A673 (cell line): Measurements from ENCODE around the gene MAP9. TPM values are rescaled to one million over a fixed set of nuclear protein-coding genes. Genes with fewer than 3 reads are reported as not detected.

ENCODE experiments used
- BruUV-seq: library from RNA; stranded (reverse); fragments of 400-500 nt; replicated peaks from 2 replicates; lab custom pipeline; 2021; lab: Mats Ljungman, UMichigan
- CTCF ChIA-PET: fragments of 300-600 bp; sonication (Branson Sonifier 250); formaldehyde crosslinking; loops from one replicate; lab custom pipeline; 2022; ENCODE audit warnings: antibody characterized with exemption; lab: Charles Lee
- POLR2A ChIA-PET: fragments of 300-600 bp; sonication (Branson Sonifier 250); formaldehyde crosslinking; loops from one replicate; lab custom pipeline; 2022; ENCODE audit warnings: antibody characterized with exemption; ENCODE audit not compliant: low non-redundant PET; lab: Charles Lee
- DNase-seq: peaks from one replicate; pipeline ENCODE4 v3.0.0-alpha.2; 2015; ENCODE audit warnings: low spot score
- H3K27ac ChIP-seq: fragments of 200-600 bp; sonication (generic); 2 replicates; pipeline ENCODE4 v1.5.1; 2016; ENCODE audit warnings: mixed run types, low read depth, mild to moderate bottlenecking, mixed read lengths, antibody characterized with exemption, low read length; ENCODE audit not compliant: poor library complexity, severe bottlenecking
- H3K27me3 ChIP-seq: fragments of 200-600 bp; sonication (generic); replicated peaks from 2 replicates; pipeline ENCODE4 v1.6.1; 2017; ENCODE audit warnings: mixed run types, low read depth, mild to moderate bottlenecking, mixed read lengths, antibody characterized with exemption, low read length; ENCODE audit not compliant: insufficient read depth, poor library complexity
- H3K36me3 ChIP-seq: fragments of 200-600 bp; sonication (generic); 2 replicates; pipeline ENCODE4 v1.6.1; 2016; ENCODE audit warnings: mixed run types, mild to moderate bottlenecking, mixed read lengths, antibody characterized with exemption, low read length; ENCODE audit not compliant: insufficient read depth, poor library complexity, severe bottlenecking
- H3K4me1 ChIP-seq: fragments of 200-600 bp; sonication (generic); 2 replicates; pipeline ENCODE4 v1.6.1; 2017; ENCODE audit warnings: mixed run types, mild to moderate bottlenecking, mixed read lengths, antibody characterized with exemption, low read length; ENCODE audit not compliant: insufficient read depth, poor library complexity, severe bottlenecking
- H3K4me3 ChIP-seq: fragments of 200-600 bp; sonication (generic); 2 replicates; pipeline ENCODE4 v1.5.1; 2016; ENCODE audit warnings: low read depth, mixed run types, mild to moderate bottlenecking, mixed read lengths, low read length; ENCODE audit not compliant: poor library complexity, severe bottlenecking
- H3K9me3 ChIP-seq: fragments of 200-600 bp; sonication (generic); 2 replicates; pipeline ENCODE4 v1.6.1; 2016; ENCODE audit warnings: mixed run types, low read depth, mild to moderate bottlenecking, mixed read lengths, antibody characterized with exemption, low read length; ENCODE audit not compliant: poor library complexity, severe bottlenecking
- EZH2 ChIP-seq: fragments of 200-600 bp; sonication (generic); IDR thresholded peaks from 2 replicates; pipeline ENCODE4 v1.6.1; 2017; ENCODE audit warnings: borderline replicate concordance, low read depth, mild to moderate bottlenecking, mixed read lengths, antibody characterized with exemption, low read length; ENCODE audit not compliant: poor library complexity, severe bottlenecking
- intact Hi-C: fragments of 100-400 bp; cut with micrococcal nuclease; formaldehyde crosslinking; loops from one replicate; pipeline ENCODE4 v1.10.0; 2022; ENCODE audit not compliant: unreplicated experiment
- total RNA-seq: library from RNA; stranded (reverse); gene quantifications from 2 replicates; pipeline ENCODE4 v1.2.3, GENCODE V29; 2021
- TF ChIP-seq, protein P1 (sequence below): fragments of 300-800, 200-600 bp; sonication (generic); conservative IDR thresholded peaks from 2 replicates; pipeline ENCODE4 v1.5.1; 2017; ENCODE audit warnings: low read depth, mild to moderate bottlenecking, antibody characterized with exemption, low read length, moderate library complexity, mixed read lengths

MAP9 gene
- total RNA-seq, 1 experiment from 2014 or later = 13.7 TPM

- Histone ChIP-seq H3K27ac (no peak overlapping the region), H3K27me3 (no peaks in the 10 kb centered on the region), H3K36me3 (no peaks in the 10 kb centered on the region), H3K4me3 (no peak overlapping the region), H3K9me3 (no peaks in the 10 kb centered on the region), H3K4me1 (no peaks in the 10 kb centered on the region)
- BruUV-seq = no TSS peak
- no peak for DNase-seq
- TF ChIP-seq, protein P1, sequence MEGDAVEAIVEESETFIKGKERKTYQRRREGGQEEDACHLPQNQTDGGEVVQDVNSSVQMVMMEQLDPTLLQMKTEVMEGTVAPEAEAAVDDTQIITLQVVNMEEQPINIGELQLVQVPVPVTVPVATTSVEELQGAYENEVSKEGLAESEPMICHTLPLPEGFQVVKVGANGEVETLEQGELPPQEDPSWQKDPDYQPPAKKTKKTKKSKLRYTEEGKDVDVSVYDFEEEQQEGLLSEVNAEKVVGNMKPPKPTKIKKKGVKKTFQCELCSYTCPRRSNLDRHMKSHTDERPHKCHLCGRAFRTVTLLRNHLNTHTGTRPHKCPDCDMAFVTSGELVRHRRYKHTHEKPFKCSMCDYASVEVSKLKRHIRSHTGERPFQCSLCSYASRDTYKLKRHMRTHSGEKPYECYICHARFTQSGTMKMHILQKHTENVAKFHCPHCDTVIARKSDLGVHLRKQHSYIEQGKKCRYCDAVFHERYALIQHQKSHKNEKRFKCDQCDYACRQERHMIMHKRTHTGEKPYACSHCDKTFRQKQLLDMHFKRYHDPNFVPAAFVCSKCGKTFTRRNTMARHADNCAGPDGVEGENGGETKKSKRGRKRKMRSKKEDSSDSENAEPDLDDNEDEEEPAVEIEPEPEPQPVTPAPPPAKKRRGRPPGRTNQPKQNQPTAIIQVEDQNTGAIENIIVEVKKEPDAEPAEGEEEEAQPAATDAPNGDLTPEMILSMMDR = no peak
- TF ChIP-seq EZH2 = no peak
- POLR2A ChIA-PET = no interaction called here
- intact Hi-C loops = no loop called here
- CTCF ChIA-PET = no interaction called here
Measured at GRCh38 chr4:155339588-155339987, 37.2 kb downstream of the MAP9 start.

GRCh38 chr4:155338196-155338595, 38.6 kb downstream of the MAP9 start:
- Histone ChIP-seq H3K4me1 (no peaks in the 10 kb centered on the region), H3K36me3 (no peaks in the 10 kb centered on the region), H3K27ac (no peak overlapping the region), H3K9me3 (no peaks in the 10 kb centered on the region), H3K27me3 (no peaks in the 10 kb centered on the region), H3K4me3 (no peak overlapping the region)
- no TSS peak for BruUV-seq
- intact Hi-C loops = no loop called here
- ChIA-PET CTCF (no interaction called here), POLR2A (no interaction called here)
- no peak for TF ChIP-seq EZH2
- TF ChIP-seq, protein P1 = no peak
- no peak for DNase-seq

GRCh38 chr4:155336242-155336641, 40.5 kb downstream of the MAP9 start:
- intact Hi-C loops = no loop called here
- BruUV-seq = no TSS peak
- H3K4me3 ChIP-seq = no peak overlapping the region
- ChIA-PET CTCF (no interaction called here), POLR2A (no interaction called here)
- TF ChIP-seq EZH2 = no peak
- TF ChIP-seq, protein P1 = no peak
- no peaks in the 10 kb centered on the region for H3K36me3 ChIP-seq
- H3K4me1 ChIP-seq = no peaks in the 10 kb centered on the region
- DNase-seq = no peak
- no peaks in the 10 kb centered on the region for H3K27me3 ChIP-seq
- H3K9me3 ChIP-seq = no peaks in the 10 kb centered on the region
- no peak overlapping the region for H3K27ac ChIP-seq
